Measurements from ENCODE around the gene RAB23.

Gene RAB23

DNA sequence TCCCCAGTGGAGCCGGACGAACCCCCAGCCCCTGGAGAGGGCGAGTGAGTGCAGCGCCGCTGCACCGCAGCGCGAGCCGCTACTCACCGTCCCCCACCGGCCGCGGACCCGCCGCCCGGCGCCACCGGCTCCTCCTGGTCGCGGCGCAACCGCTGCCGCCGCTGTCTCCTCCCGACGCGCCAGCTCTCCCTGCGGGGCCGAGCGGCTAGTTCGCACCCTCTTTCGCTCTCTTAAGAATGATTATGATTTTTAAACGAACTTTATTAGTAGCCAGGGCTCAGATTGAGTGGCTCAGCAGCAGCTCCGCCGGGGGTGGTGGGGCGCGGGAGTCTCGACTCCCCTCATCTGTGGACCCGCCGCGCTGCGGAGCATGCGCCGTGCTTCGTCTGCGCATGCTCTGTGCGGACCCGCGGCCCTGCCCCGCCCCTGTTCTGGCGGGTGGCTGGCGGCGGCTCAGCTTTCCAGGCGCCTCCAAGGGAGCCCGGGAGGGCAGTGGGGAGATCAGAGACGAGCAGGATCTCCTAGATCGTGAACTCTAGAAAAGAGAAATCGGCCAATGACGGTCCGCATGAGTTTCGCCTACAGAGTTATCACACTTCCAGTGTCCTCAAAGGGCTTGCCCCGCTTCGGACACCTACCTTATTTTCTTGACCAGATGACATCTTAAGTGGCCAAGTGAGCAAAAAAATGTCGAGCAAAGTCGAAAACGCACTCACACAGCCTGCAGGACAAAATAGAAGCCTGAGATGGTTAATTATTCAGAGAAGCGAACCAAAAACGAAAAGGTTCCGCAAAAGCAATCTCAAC lies at the start of gene RAB23:
RAB23 (minus strand) TSS at position 372 of the 807 bp plus-strand sequence. CDS start 11,927 bp downstream, outside the sequence.
- in situ Hi-C loops (cut with MboI; ENCODE audit: low sequenced_read_pairs, unreplicated experiment): no loop called here
- no peak for TF ChIP-seq CTCF (IDR thresholded peaks at IDR 0.05; ENCODE audit: borderline replicate concordance, control extremely low read depth, extremely low read depth, insufficient read depth, missing control alignments)

GRCh38 chr6:57268294-57268640 lies 46.2 kb upstream of the RAB23 start:
- no peak for DNase-seq (ENCODE audit: low spot score)
- TF ChIP-seq CTCF (IDR thresholded peaks at IDR 0.05; ENCODE audit: borderline replicate concordance, control extremely low read depth, extremely low read depth, insufficient read depth, missing control alignments): no peak
- in situ Hi-C loops (cut with MboI; ENCODE audit: low sequenced_read_pairs, unreplicated experiment): no loop called here

More for the DNA sequence above, at the start of gene RAB23:
- DNase-seq (ENCODE audit: low spot score): peak; percentile 91

DNA sequence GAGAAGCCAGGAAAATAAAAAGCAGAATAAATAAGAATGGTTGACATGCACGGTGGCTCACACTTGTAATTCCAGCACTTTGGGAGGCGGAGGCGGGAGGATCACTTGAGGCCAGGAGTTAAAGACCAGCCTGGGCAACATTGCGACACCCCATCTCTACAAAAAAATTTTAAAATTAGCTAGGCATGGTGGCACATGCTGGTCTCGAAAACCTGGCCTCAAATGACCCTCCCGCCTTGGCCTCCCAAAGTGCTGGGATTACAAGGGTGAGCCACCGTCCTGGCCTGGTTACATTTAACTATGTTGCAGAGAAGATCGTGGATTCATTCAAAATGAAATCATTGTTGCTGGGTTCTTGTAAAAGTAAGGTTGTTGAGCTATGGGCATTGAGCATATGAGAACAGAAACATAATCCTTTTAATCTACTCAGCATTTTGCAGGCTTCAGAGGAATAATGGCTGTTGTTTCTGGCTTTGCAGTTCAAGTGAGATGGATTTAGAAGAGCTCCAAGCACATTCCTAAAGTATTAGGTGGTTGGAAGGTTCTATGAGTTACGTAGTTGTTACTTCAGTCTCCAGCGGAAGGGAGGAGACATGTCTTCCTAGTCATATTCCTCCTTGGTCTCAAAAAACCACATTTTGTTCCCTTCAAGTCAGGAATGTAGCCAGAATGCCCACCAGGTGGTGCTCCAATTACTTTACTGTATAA lies 45.6 kb upstream of the RAB23 start:
- in situ Hi-C loops (cut with MboI; ENCODE audit: low sequenced_read_pairs, unreplicated experiment): no loop called here
- no peak for TF ChIP-seq CTCF (IDR thresholded peaks at IDR 0.05; ENCODE audit: borderline replicate concordance, control extremely low read depth, extremely low read depth, insufficient read depth, missing control alignments)
- no peak for DNase-seq (ENCODE audit: low spot score)

DNA sequence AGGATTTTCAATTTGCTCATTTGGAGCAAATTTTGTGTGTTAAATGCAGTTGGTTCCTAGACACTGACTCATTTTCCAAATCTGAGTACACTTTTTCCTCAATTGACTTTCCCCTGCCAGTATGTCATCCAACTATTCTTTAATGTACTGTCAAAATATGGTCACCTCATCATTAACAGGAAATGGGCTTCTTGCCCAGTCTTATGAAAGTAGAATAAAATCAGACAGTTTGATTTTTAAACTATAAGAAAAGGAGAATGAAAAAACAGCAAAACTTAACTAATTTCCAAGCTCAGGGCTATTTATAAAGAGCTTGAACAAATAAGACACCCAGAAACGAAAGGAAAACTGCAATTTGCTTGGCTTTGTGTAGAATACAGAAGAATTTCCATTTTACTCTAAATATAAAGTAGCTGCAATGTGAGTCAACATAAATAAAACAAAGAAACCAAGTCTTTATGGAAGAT lies 43.7 kb upstream of the RAB23 start:
- TF ChIP-seq CTCF (IDR thresholded peaks at IDR 0.05; ENCODE audit: borderline replicate concordance, control extremely low read depth, extremely low read depth, insufficient read depth, missing control alignments): no peak
- no peak for DNase-seq (ENCODE audit: low spot score)
- in situ Hi-C loops (cut with MboI; ENCODE audit: low sequenced_read_pairs, unreplicated experiment): no loop called here

DNA sequence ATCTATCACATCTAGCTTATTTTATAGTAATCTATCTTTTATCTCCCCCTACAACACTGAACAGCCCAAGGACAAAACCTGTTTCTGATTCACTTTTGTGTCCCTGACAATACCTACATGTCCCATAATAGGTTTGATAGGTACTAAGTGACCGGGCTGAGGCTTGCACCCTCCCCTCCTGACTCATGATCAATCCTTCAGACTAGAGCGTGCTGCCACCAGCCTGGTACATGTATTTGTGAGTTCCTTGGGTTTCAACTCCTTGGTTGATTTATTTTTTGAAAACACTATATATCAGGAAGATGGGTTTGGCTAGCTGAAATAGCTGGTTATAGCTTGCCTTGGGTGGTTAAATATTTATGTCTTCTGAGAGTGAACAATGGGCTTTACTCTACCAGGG lies 41.6 kb upstream of the RAB23 start:
- TF ChIP-seq CTCF (IDR thresholded peaks at IDR 0.05; ENCODE audit: borderline replicate concordance, control extremely low read depth, extremely low read depth, insufficient read depth, missing control alignments): no peak
- no peak for DNase-seq (ENCODE audit: low spot score)
- in situ Hi-C loops (cut with MboI; ENCODE audit: low sequenced_read_pairs, unreplicated experiment): no loop called here

DNA sequence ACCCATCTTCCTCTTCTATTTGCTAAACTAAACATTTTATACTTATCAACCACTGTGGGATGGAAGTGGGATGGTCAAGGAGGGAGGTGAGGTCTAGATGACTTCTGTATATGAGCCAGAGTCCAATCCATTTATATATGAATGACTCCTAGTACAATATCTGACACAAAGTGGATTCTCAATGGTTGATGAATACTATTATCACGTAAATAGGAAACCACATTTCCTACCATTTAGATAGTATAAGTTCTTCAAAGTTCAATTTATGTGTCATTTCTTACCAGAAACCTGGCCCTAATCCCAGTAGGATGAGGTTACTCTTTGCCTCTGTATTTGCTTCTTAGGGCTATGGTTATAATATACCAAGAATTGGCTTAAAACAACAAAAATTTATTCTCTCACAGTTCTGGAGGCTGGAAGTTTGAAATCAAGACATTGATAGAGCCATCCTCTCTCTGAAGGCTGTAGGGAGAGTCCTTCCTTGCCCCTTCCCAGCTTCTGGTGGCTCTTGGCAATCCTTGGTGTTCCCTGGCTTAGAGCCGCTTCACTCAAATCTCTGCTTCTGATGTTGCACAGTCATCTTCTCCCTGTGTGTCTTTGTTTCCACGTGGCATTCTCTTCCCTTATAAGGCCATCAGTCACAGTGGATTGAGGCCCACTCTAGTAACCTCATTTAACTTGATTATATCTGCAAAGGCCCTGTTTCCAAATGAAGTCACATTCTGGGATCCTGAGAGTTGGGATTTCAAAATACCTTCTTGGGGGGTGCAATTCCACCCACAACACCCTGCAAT lies 41.0 kb upstream of the RAB23 start:
- in situ Hi-C loops (cut with MboI; ENCODE audit: low sequenced_read_pairs, unreplicated experiment): no loop called here
- TF ChIP-seq CTCF (IDR thresholded peaks at IDR 0.05; ENCODE audit: borderline replicate concordance, control extremely low read depth, extremely low read depth, insufficient read depth, missing control alignments): no peak
- no peak for DNase-seq (ENCODE audit: low spot score)
